ENCODE data around the gene CMIP.

CMIP gene

GRCh38 chr16:81627729-81628244 lies 183.2 kb downstream of the CMIP start:
- Histone ChIP-seq H3K4me2 (ENCODE audit: low read depth, low read length, poor library complexity, severe bottlenecking) (no peak overlapping the region), H3K27me3 (ENCODE audit: low read length) (no peaks in the 10 kb centered on the region), H3K79me2 (ENCODE audit: insufficient read depth, low read length) (no peaks in the 10 kb centered on the region), H3F3A (ENCODE audit: insufficient read depth) (no peaks in the 10 kb centered on the region), H3K9me2 (replicated peaks; ENCODE audit: insufficient read depth, low read length) (no peaks in the 10 kb centered on the region), H3K9me3 (ENCODE audit: insufficient read depth, low read length) (no peaks in the 10 kb centered on the region), H3K36me3 (ENCODE audit: low read length) (no peaks in the 10 kb centered on the region), H3K9ac (ENCODE audit: low read length) (no peak overlapping the region), H4K20me1 (ENCODE audit: low read depth, low read length) (no peaks in the 10 kb centered on the region), H3K27ac (ENCODE audit: low read depth, low read length) (no peak overlapping the region), H3K4me3 (ENCODE audit: insufficient read depth, low read length, poor library complexity, severe bottlenecking) (no peak overlapping the region), H2AFZ (ENCODE audit: low read depth, low read length, severe bottlenecking) (no peak overlapping the region)
- TF ChIP-seq CTCF (IDR thresholded peaks at IDR 0.05; ENCODE audit: insufficient read depth, low read length, poor library complexity, severe bottlenecking) (no peak), EZH2phosphoT487 (conservative IDR thresholded peaks at IDR 0.05; ENCODE audit: low read length) (no peak)

- no peaks in the 10 kb centered on the region for H4K20me1 ChIP-seq (ENCODE audit: low read depth, low read length)
- H2AFZ ChIP-seq (ENCODE audit: low read depth, low read length, severe bottlenecking): no peak overlapping the region
- H3K9me3 ChIP-seq (ENCODE audit: insufficient read depth, low read length): no peaks in the 10 kb centered on the region
- H3K4me3 ChIP-seq (ENCODE audit: insufficient read depth, low read length, poor library complexity, severe bottlenecking): no peak overlapping the region
- TF ChIP-seq EZH2phosphoT487 (conservative IDR thresholded peaks at IDR 0.05; ENCODE audit: low read length) (no peak), CTCF (IDR thresholded peaks at IDR 0.05; ENCODE audit: insufficient read depth, low read length, poor library complexity, severe bottlenecking) (no peak)
- H3K79me2 ChIP-seq (ENCODE audit: insufficient read depth, low read length): no peaks in the 10 kb centered on the region
- no peaks in the 10 kb centered on the region for H3K27me3 ChIP-seq (ENCODE audit: low read length)
- no peak overlapping the region for H3K4me2 ChIP-seq (ENCODE audit: low read depth, low read length, poor library complexity, severe bottlenecking)
- no peaks in the 10 kb centered on the region for H3F3A ChIP-seq (ENCODE audit: insufficient read depth)
- H3K27ac ChIP-seq (ENCODE audit: low read depth, low read length): no peak overlapping the region
- H3K9me2 ChIP-seq (replicated peaks; ENCODE audit: insufficient read depth, low read length): no peaks in the 10 kb centered on the region
- H3K36me3 ChIP-seq (ENCODE audit: low read length): no peaks in the 10 kb centered on the region
- no peak overlapping the region for H3K9ac ChIP-seq (ENCODE audit: low read length)
Observed at GRCh38 chr16:81629034-81629802, 184.6 kb downstream of the CMIP start.

- Histone ChIP-seq H2AFZ (ENCODE audit: low read depth, low read length, severe bottlenecking) (no peak overlapping the region), H3F3A (ENCODE audit: insufficient read depth) (no peaks in the 10 kb centered on the region), H3K9me2 (replicated peaks; ENCODE audit: insufficient read depth, low read length) (no peaks in the 10 kb centered on the region), H3K9ac (ENCODE audit: low read length) (no peak overlapping the region), H3K79me2 (ENCODE audit: insufficient read depth, low read length) (no peaks in the 10 kb centered on the region), H3K36me3 (ENCODE audit: low read length) (no peaks in the 10 kb centered on the region), H3K4me3 (ENCODE audit: insufficient read depth, low read length, poor library complexity, severe bottlenecking) (no peak overlapping the region), H4K20me1 (ENCODE audit: low read depth, low read length) (no peaks in the 10 kb centered on the region), H3K27ac (ENCODE audit: low read depth, low read length) (no peak overlapping the region), H3K4me2 (ENCODE audit: low read depth, low read length, poor library complexity, severe bottlenecking) (no peak overlapping the region), H3K27me3 (ENCODE audit: low read length) (no peaks in the 10 kb centered on the region), H3K9me3 (ENCODE audit: insufficient read depth, low read length) (no peaks in the 10 kb centered on the region)
- TF ChIP-seq CTCF (IDR thresholded peaks at IDR 0.05; ENCODE audit: insufficient read depth, low read length, poor library complexity, severe bottlenecking) (no peak), EZH2phosphoT487 (conservative IDR thresholded peaks at IDR 0.05; ENCODE audit: low read length) (no peak)
Observed at GRCh38 chr16:81629896-81630634, 185.5 kb downstream of the CMIP start.
